ENCODE measurements around the gene NPAS3.

The NPAS3 gene

GRCh38 chr14:33578461-33579216 is 640.0 kb downstream of the NPAS3 start:
- Histone ChIP-seq H3K27me3 (ENCODE audit: control insufficient read depth in 1 of 2, insufficient read depth in 2 of 2, low read length in 2 of 2) (no peaks in the 10 kb centered on the region), H3K9me3 (ENCODE audit: control insufficient read depth in 2 of 2, low read length in 2 of 2) (no peaks in the 10 kb centered on the region), H3K27ac (ENCODE audit: low read length) (no peak overlapping the region), H3K36me3 (ENCODE audit: control insufficient read depth in 2 of 2, insufficient read depth in 2 of 2, low read length in 2 of 2) (no peaks in the 10 kb centered on the region), H3K4me3 (ENCODE audit: low read length in 2 of 2) (no peak overlapping the region), H3K4me1 (ENCODE audit: control insufficient read depth, insufficient read depth, low read length) (no peaks in the 10 kb centered on the region), H3K9ac (ENCODE audit: low read length in 2 of 2) (no peak overlapping the region)

- Histone ChIP-seq H3K36me3 (ENCODE audit: control insufficient read depth in 2 of 2, insufficient read depth in 2 of 2, low read length in 2 of 2) (no peaks in the 10 kb centered on the region), H3K9ac (ENCODE audit: low read length in 2 of 2) (no peak overlapping the region), H3K4me1 (ENCODE audit: control insufficient read depth, insufficient read depth, low read length) (no peaks in the 10 kb centered on the region), H3K9me3 (ENCODE audit: control insufficient read depth in 2 of 2, low read length in 2 of 2) (no peaks in the 10 kb centered on the region), H3K27me3 (ENCODE audit: control insufficient read depth in 1 of 2, insufficient read depth in 2 of 2, low read length in 2 of 2) (no peaks in the 10 kb centered on the region), H3K27ac (ENCODE audit: low read length) (no peak overlapping the region), H3K4me3 (ENCODE audit: low read length in 2 of 2) (no peak overlapping the region)
Observed at GRCh38 chr14:33580231-33580749, 641.6 kb downstream of the NPAS3 start.

- no peak overlapping the region for H3K27ac ChIP-seq (ENCODE audit: low read length)
- no peaks in the 10 kb centered on the region for H3K4me1 ChIP-seq (ENCODE audit: control insufficient read depth, insufficient read depth, low read length)
- H3K4me3 ChIP-seq (ENCODE audit: low read length in 2 of 2), result no peak overlapping the region
- no peaks in the 10 kb centered on the region for H3K36me3 ChIP-seq (ENCODE audit: control insufficient read depth in 2 of 2, insufficient read depth in 2 of 2, low read length in 2 of 2)
- no peaks in the 10 kb centered on the region for H3K27me3 ChIP-seq (ENCODE audit: control insufficient read depth in 1 of 2, insufficient read depth in 2 of 2, low read length in 2 of 2)
- H3K9me3 ChIP-seq (ENCODE audit: control insufficient read depth in 2 of 2, low read length in 2 of 2), result no peaks in the 10 kb centered on the region
- no peak overlapping the region for H3K9ac ChIP-seq (ENCODE audit: low read length in 2 of 2)
Observed at GRCh38 chr14:33580841-33581240, 642.2 kb downstream of the NPAS3 start.

GRCh38 chr14:33584697-33585096 is 646.0 kb downstream of the NPAS3 start:
- no peak overlapping the region for H3K27ac ChIP-seq (ENCODE audit: low read length)
- no peak overlapping the region for H3K4me3 ChIP-seq (ENCODE audit: low read length in 2 of 2)
- H3K36me3 ChIP-seq (ENCODE audit: control insufficient read depth in 2 of 2, insufficient read depth in 2 of 2, low read length in 2 of 2), result no peaks in the 10 kb centered on the region
- H3K9me3 ChIP-seq (ENCODE audit: control insufficient read depth in 2 of 2, low read length in 2 of 2), result no peaks in the 10 kb centered on the region
- H3K9ac ChIP-seq (ENCODE audit: low read length in 2 of 2), result no peak overlapping the region
- H3K4me1 ChIP-seq (ENCODE audit: control insufficient read depth, insufficient read depth, low read length), result no peaks in the 10 kb centered on the region
- H3K27me3 ChIP-seq (ENCODE audit: control insufficient read depth in 1 of 2, insufficient read depth in 2 of 2, low read length in 2 of 2), result no peaks in the 10 kb centered on the region

GRCh38 chr14:33586806-33587205 is 648.1 kb downstream of the NPAS3 start:
- H3K9ac ChIP-seq (ENCODE audit: low read length in 2 of 2), result no peak overlapping the region
- H3K4me1 ChIP-seq (ENCODE audit: control insufficient read depth, insufficient read depth, low read length), result no peaks in the 10 kb centered on the region
- no peak overlapping the region for H3K4me3 ChIP-seq (ENCODE audit: low read length in 2 of 2)
- H3K9me3 ChIP-seq (ENCODE audit: control insufficient read depth in 2 of 2, low read length in 2 of 2), result no peaks in the 10 kb centered on the region
- no peaks in the 10 kb centered on the region for H3K27me3 ChIP-seq (ENCODE audit: control insufficient read depth in 1 of 2, insufficient read depth in 2 of 2, low read length in 2 of 2)
- no peak overlapping the region for H3K27ac ChIP-seq (ENCODE audit: low read length)
- no peaks in the 10 kb centered on the region for H3K36me3 ChIP-seq (ENCODE audit: control insufficient read depth in 2 of 2, insufficient read depth in 2 of 2, low read length in 2 of 2)

GRCh38 chr14:33587791-33588190 is 649.1 kb downstream of the NPAS3 start:
- Histone ChIP-seq H3K4me1 (ENCODE audit: control insufficient read depth, insufficient read depth, low read length) (no peaks in the 10 kb centered on the region), H3K27me3 (ENCODE audit: control insufficient read depth in 1 of 2, insufficient read depth in 2 of 2, low read length in 2 of 2) (no peaks in the 10 kb centered on the region), H3K9ac (ENCODE audit: low read length in 2 of 2) (no peak overlapping the region), H3K4me3 (ENCODE audit: low read length in 2 of 2) (no peak overlapping the region), H3K36me3 (ENCODE audit: control insufficient read depth in 2 of 2, insufficient read depth in 2 of 2, low read length in 2 of 2) (no peaks in the 10 kb centered on the region), H3K9me3 (ENCODE audit: control insufficient read depth in 2 of 2, low read length in 2 of 2) (no peaks in the 10 kb centered on the region), H3K27ac (ENCODE audit: low read length) (no peak overlapping the region)

- H3K27me3 ChIP-seq (ENCODE audit: control insufficient read depth in 1 of 2, insufficient read depth in 2 of 2, low read length in 2 of 2), result no peaks in the 10 kb centered on the region
- no peaks in the 10 kb centered on the region for H3K4me1 ChIP-seq (ENCODE audit: control insufficient read depth, insufficient read depth, low read length)
- no peaks in the 10 kb centered on the region for H3K9me3 ChIP-seq (ENCODE audit: control insufficient read depth in 2 of 2, low read length in 2 of 2)
- no peak overlapping the region for H3K4me3 ChIP-seq (ENCODE audit: low read length in 2 of 2)
- H3K9ac ChIP-seq (ENCODE audit: low read length in 2 of 2), result no peak overlapping the region
- H3K27ac ChIP-seq (ENCODE audit: low read length), result no peak overlapping the region
- no peaks in the 10 kb centered on the region for H3K36me3 ChIP-seq (ENCODE audit: control insufficient read depth in 2 of 2, insufficient read depth in 2 of 2, low read length in 2 of 2)
Observed at GRCh38 chr14:33588771-33589170, 650.1 kb downstream of the NPAS3 start.

- H3K4me1 ChIP-seq (ENCODE audit: control insufficient read depth, insufficient read depth, low read length), result no peaks in the 10 kb centered on the region
- no peaks in the 10 kb centered on the region for H3K9me3 ChIP-seq (ENCODE audit: control insufficient read depth in 2 of 2, low read length in 2 of 2)
- H3K9ac ChIP-seq (ENCODE audit: low read length in 2 of 2), result no peak overlapping the region
- H3K4me3 ChIP-seq (ENCODE audit: low read length in 2 of 2), result no peak overlapping the region
- H3K27ac ChIP-seq (ENCODE audit: low read length), result no peak overlapping the region
- H3K36me3 ChIP-seq (ENCODE audit: control insufficient read depth in 2 of 2, insufficient read depth in 2 of 2, low read length in 2 of 2), result no peaks in the 10 kb centered on the region
- no peaks in the 10 kb centered on the region for H3K27me3 ChIP-seq (ENCODE audit: control insufficient read depth in 1 of 2, insufficient read depth in 2 of 2, low read length in 2 of 2)
Observed at GRCh38 chr14:33589334-33589733, 650.7 kb downstream of the NPAS3 start.

- Histone ChIP-seq H3K4me1 (ENCODE audit: control insufficient read depth, insufficient read depth, low read length) (no peaks in the 10 kb centered on the region), H3K9me3 (ENCODE audit: control insufficient read depth in 2 of 2, low read length in 2 of 2) (no peaks in the 10 kb centered on the region), H3K27me3 (ENCODE audit: control insufficient read depth in 1 of 2, insufficient read depth in 2 of 2, low read length in 2 of 2) (no peaks in the 10 kb centered on the region), H3K9ac (ENCODE audit: low read length in 2 of 2) (no peak overlapping the region), H3K27ac (ENCODE audit: low read length) (no peak overlapping the region), H3K36me3 (ENCODE audit: control insufficient read depth in 2 of 2, insufficient read depth in 2 of 2, low read length in 2 of 2) (no peaks in the 10 kb centered on the region), H3K4me3 (ENCODE audit: low read length in 2 of 2) (no peak overlapping the region)
Observed at GRCh38 chr14:33590891-33591630, 652.4 kb downstream of the NPAS3 start.

- Histone ChIP-seq H3K27ac (ENCODE audit: low read length) (no peak overlapping the region), H3K36me3 (ENCODE audit: control insufficient read depth in 2 of 2, insufficient read depth in 2 of 2, low read length in 2 of 2) (no peaks in the 10 kb centered on the region), H3K9me3 (ENCODE audit: control insufficient read depth in 2 of 2, low read length in 2 of 2) (no peaks in the 10 kb centered on the region), H3K4me3 (ENCODE audit: low read length in 2 of 2) (no peak overlapping the region), H3K9ac (ENCODE audit: low read length in 2 of 2) (no peak overlapping the region), H3K4me1 (ENCODE audit: control insufficient read depth, insufficient read depth, low read length) (no peaks in the 10 kb centered on the region), H3K27me3 (ENCODE audit: control insufficient read depth in 1 of 2, insufficient read depth in 2 of 2, low read length in 2 of 2) (no peaks in the 10 kb centered on the region)
Observed at GRCh38 chr14:33592297-33592696, 653.6 kb downstream of the NPAS3 start.
